AG09309 (cell line): ENCODE data around the gene METAP1D.

Experiments
- DNase-seq: peaks from one replicate; pipeline ENCODE4 v3.0.0-alpha.2; 2010; ENCODE audit warnings: low read depth
- H3K4me3 ChIP-seq: 2 replicates; pipeline ENCODE4 v1.5.1; 2011; ENCODE audit warnings: mild to moderate bottlenecking, low read depth, low read length, moderate library complexity; ENCODE audit not compliant: control insufficient read depth
- TF ChIP-seq, protein P1 (sequence below): IDR thresholded peaks from 2 replicates; pipeline ENCODE4 v1.5.1; 2011; ENCODE audit warnings: mild to moderate bottlenecking, low read depth, low read length, inconsistent platforms; ENCODE audit not compliant: insufficient read depth, control insufficient read depth; ENCODE audit errors: missing control alignments

Gene METAP1D

DNA sequence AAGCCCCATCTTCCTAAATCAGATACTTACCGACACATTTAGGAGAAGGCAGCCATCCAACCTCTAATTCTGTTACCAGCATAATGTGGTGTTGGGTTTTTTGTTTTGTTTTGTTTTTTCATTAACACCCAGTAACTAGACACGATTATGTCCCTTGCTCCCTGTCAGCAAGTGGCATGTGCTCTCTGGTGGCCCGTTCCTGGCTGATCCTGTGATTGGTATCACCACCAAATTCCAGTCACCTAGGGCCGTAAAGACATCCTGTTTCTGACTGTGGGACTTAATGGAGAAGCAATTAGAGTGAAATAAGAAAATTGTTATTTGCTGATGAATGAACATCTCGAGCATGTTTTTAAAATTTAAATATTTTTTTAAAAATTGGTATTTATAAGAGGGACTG, 79.7 kb downstream of the METAP1D start:
- TF ChIP-seq, protein P1, sequence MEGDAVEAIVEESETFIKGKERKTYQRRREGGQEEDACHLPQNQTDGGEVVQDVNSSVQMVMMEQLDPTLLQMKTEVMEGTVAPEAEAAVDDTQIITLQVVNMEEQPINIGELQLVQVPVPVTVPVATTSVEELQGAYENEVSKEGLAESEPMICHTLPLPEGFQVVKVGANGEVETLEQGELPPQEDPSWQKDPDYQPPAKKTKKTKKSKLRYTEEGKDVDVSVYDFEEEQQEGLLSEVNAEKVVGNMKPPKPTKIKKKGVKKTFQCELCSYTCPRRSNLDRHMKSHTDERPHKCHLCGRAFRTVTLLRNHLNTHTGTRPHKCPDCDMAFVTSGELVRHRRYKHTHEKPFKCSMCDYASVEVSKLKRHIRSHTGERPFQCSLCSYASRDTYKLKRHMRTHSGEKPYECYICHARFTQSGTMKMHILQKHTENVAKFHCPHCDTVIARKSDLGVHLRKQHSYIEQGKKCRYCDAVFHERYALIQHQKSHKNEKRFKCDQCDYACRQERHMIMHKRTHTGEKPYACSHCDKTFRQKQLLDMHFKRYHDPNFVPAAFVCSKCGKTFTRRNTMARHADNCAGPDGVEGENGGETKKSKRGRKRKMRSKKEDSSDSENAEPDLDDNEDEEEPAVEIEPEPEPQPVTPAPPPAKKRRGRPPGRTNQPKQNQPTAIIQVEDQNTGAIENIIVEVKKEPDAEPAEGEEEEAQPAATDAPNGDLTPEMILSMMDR: no peak
- no peak for DNase-seq
- no peak overlapping the region for H3K4me3 ChIP-seq

DNA sequence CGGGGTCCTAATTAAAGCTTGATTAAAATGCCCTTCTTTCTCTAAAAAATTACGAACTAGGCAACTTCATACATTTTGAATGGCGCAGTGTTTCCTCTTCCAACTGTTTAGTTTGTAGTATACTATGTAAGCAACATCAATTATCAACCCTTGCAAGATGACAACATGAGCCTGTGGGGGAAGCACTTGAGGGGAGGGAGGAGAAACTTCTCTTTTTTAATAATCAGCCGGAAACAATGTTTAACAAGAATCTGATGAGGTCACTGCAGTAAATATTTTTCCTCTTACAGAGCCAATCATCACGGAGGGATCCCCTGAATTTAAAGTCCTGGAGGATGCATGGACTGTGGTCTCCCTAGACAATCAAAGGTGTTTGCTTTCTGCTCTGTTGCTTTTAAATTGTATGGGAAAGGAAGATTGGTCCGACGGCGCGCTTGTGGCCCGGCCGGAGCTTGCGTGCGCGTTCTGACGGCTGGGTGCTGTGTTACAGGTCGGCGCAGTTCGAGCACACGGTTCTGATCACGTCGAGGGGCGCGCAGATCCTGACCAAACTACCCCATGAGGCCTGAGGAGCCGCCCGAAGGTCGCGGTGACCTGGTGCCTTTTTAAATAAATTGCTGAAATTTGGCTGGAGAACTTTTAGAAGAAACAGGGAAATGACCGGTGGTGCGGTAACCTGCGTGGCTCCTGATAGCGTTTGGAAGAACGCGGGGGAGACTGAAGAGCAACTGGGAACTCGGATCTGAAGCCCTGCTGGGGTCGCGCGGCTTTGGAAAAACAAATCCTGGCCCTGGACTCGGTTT, 80.3 kb downstream of the METAP1D start:
- H3K4me3 ChIP-seq: no peak overlapping the region
- no peak for DNase-seq
- TF ChIP-seq, protein P1: no peak

DNA sequence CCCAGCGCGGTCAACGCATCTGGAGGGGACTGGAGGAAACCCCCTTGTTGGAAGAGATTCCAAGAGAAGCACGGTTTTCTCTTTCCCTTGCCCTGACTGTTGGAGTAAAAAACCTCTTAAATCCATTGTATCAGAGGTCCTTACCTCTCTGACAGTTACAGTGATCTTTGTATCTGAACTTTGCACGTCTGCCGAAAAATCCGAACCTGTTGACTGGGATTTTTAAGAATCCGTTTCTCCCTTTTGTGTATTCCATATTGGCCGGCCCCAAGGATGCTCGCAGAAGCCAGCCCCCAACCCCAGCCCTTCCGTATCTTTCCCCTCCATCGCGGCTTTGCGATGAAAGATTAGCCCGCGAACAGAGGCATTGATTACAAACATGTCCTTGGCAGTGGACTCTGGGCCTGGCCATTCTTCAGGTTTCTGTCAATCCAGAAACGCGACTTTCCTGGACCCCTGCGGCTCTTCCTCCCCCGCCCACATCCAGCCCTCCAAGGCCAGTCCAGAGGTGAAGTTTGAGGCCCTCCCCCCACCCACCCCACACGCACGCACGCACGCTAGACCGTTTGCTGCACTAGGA, 81.0 kb downstream of the METAP1D start:
- TF ChIP-seq, protein P1: no peak
- no peak overlapping the region for H3K4me3 ChIP-seq
- DNase-seq: no peak

DNA sequence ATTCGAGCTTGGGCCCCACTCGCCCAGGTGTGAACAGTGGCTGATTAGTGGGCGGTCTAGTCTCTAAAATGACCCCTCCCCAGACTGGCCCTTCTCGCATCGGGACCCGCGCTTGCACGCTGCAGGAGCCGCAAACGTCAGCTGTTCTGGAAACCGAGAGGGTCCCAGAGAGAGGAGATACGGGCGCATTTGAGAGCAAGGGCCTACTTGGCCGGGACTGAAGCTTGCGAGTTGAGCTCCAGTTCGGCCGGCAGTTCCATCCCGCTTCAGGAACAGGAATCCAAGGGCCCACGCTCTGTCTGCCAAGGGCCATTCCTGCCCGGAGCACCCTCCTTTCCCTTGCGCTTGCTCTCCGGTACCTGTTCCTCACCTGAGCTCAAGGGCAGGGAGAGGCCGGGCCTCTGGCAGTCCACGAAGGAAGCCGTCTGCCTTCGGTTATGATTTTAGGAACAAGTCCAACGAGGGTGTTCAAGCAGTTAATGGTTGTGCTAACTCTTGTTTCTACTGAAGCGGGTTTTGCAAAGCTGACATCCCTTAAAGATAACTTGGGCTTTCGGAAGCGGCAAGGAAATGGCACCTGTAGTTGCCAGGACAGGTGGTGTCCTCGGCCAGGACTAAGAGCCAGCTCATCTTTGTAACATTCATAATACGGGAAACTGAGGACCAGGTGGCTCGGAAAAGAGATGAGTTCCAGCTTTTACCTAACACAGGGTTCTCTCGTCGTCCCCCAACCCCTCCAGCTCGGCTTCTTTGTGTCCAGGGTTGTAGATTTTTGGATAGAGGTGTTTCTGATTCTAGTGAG, 81.7 kb downstream of the METAP1D start:
- no peak for DNase-seq
- TF ChIP-seq, protein P1: no peak
- no peak overlapping the region for H3K4me3 ChIP-seq

DNA sequence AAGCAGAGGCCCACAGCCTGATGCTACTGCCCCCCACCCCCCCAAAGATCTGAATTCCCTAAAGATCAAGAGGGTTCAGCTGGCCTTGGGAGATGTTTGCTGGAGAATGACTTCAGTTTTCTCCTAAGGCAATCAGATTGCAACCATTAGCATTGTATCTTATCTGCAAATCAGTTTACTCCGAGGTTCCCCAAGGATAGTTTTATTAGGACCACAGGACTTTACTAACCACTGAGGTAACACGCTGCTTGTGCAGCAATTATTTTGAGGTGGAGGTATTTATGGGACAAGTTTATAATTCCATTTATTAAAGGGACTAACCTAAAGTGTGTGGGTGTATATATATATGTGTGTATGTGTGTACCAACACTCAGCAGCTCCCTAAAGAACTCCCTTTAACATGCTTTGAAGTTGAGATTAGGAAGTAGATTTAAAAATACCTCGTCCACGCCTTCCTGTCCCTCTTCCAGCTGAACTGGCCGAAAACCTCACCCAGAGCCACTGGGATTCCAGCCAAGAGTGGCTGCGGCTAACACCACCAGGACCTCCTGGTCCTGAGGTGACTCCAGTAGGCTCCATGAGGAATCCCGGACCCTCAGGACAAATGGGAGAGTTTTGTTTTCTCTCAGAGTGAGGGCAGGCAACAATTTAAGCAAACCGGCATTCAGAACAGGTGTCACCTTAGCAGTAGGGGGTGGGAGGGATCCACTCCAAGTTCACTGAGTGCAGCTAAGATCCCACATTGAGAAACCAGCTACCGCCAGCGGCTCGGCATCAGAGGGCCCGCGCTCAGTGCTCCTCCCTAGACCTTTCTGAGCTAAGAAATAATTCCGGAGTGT, 82.6 kb downstream of the METAP1D start:
- no peak for DNase-seq
- peak overlapping the region; percentile 38 for H3K4me3 ChIP-seq
- TF ChIP-seq, protein P1: no peak

DNA sequence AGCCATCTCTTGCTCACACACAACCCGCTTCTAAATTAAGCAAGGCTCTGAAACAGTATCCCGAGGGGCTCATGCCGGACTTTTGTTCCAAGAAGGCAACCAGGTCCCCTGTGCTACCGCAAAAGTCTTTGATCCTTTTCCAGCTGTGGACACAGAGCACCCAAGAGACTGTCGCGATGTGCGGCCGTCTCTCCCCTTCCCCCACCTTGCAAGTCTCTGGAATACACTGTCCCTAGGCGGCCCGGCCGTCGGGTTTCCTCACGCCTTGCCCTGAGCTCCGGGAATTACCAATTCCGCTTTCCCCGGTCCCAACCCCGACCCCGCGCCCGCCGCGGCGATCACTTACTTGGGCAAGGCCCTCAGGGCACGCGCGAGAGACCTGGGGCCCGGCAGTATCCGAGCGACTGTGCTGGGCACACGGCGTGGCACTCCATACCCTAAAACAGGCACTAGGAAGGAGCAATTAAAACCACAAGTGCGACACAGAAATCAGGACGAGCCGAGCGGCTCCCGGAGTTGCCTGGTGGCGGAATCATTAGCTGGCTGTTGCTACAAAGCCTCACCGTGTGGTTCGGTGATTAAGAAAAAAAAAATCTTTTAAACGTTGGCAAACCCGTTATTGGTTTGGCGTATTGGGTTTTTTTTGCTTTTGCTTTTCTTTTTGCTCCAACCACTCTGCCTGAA, 83.3 kb downstream of the METAP1D start:
- TF ChIP-seq, protein P1: no peak
- peak overlapping the region; percentile 38 for H3K4me3 ChIP-seq
- DNase-seq: no peak
